SK-N-MC (cell line): ENCODE results near the gene MTX1.

Source experiments
- EZH2 ChIP-seq: fragments of 200-600 bp; sonication (generic); IDR thresholded peaks from one replicate; pipeline ENCODE4 v1.6.1; 2017; ENCODE audit warnings: antibody characterized with exemption
- FOXP2 ChIP-seq: optimal IDR thresholded peaks from 2 replicates; pipeline ENCODE3; 2011; ENCODE audit warnings: mild to moderate bottlenecking, moderate library complexity; ENCODE audit not compliant: insufficient read depth; ENCODE audit errors: extremely low read length, control extremely low read depth
- POLR2AphosphoS5 ChIP-seq: IDR thresholded peaks from 2 replicates; pipeline ENCODE4 v1.6.1; 2012; ENCODE audit warnings: mild to moderate bottlenecking, low read depth, low read length, borderline replicate concordance

DNA sequence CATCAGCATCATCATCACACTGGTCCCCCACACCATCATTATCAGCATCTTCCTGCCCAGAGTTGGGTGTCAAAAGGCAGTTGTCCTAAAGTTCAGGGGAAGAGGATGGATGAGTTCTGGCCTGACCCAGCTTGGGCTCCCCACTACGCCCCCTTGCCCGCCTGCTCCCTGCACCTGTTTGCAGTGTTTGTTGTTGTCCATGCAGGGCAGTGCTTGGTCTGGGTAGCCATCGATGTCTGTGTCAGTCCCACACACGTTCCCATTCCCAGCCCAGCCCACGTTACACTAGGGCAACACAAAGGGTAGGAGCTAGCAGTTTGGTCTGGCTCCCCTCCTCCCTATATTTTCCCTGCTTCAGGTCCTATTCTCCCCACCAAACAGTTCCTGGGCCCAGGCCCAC lies 7.6 kb upstream of the MTX1 start:
- TF ChIP-seq EZH2 (no peak), POLR2AphosphoS5 (no peak), FOXP2 (no peak)
